Testis (tissue), 3 donors: Measurements from ENCODE around the gene SP4. TPM values are rescaled to one million over a fixed set of nuclear protein-coding genes. Genes with fewer than 3 reads are reported as not detected.

Experiments
- DNase-seq: peaks from one replicate; pipeline ENCODE4 v3.0.0-alpha.2; 2019
- H3K27ac ChIP-seq, 2 donors: fragments of 200-600 bp; sonication (generic); one replicate each; pipeline ENCODE4 v1.5.1; 2019
- H3K27me3 ChIP-seq: fragments of 200-600 bp; sonication (generic); one replicate; pipeline ENCODE4 v1.5.1; 2019
- H3K36me3 ChIP-seq: fragments of 200-600 bp; sonication (generic); one replicate; pipeline ENCODE4 v1.5.1; 2017; ENCODE audit warnings: low read depth; ENCODE audit errors: missing control alignments
- H3K4me1 ChIP-seq: fragments of 200-600 bp; sonication (generic); one replicate; pipeline ENCODE4 v1.5.1; 2019
- H3K4me3 ChIP-seq, 2 donors: fragments of 200-600 bp; sonication (generic); one replicate each; pipeline ENCODE4 v1.5.1; 2017 to 2019
- H3K9me3 ChIP-seq: fragments of 200-600 bp; sonication (generic); one replicate; pipeline ENCODE4 v1.5.1; 2017
- POLR2A ChIP-seq: fragments of 450-650 bp; IDR thresholded peaks from one replicate; pipeline ENCODE4 v1.6.1; 2017; ENCODE audit warnings: antibody characterized with exemption, mild to moderate bottlenecking, moderate library complexity
- WGBS, 2 donors: methylation state at CpG; one replicate each; pipeline ENCODE4 v1.1.5; 2018; 5-methylcytosine and 5-hydroxymethylcytosine counted together
- intact Hi-C: fragments of 100-400 bp; cut with DNase I; formaldehyde crosslinking; loops from one replicate; pipeline ENCODE4 v1.15.1; 2023; ENCODE audit warnings: low total_unique reads
- microRNA counts, 2 donors: library from miRNA; unstranded; fragments of <30 nt; microRNA quantifications; one replicate each; lab custom pipeline; 2016
- microRNA-seq, 2 donors: library from miRNA; unstranded; fragments of <30 nt; microRNA quantifications; one replicate each; pipeline ENCODE4, GENCODE V29; 2016; ENCODE audit warnings: borderline number of aligned reads in 2 of 2, borderline replicate concordance in 1 of 2
- polyA plus RNA-seq: library from polyadenylated mRNA; stranded (reverse); fragments of 350-450 nt; fragmentation: Illumina TruSeq; extraction: RNeasy Lipid Tissue Mini Kit (QIAGEN cat#74804); gene quantifications from one replicate; pipeline ENCODE4 v1.2.3, GENCODE V29; 2014; ENCODE audit warnings: low read depth, low replicate concordance; ENCODE audit not compliant: insufficient read depth
- small RNA-seq, 2 donors: library from RNA; depleted of rRNA; stranded (forward); fragments of <200 nt; gene quantifications; one replicate each; pipeline ENCODE3, GENCODE V24; 2016
- total RNA-seq, 2 donors: library from RNA; depleted of rRNA; stranded (reverse); fragments of >200 nt; gene quantifications; one replicate each; pipeline ENCODE4 v1.2.3, GENCODE V29; 2016
- TF ChIP-seq, protein P1 (sequence below), 3 experiments: fragments of 450-650 bp in 2 of 3; fragments of 200-600 bp in 1 of 3; sonication (generic) in 1 of 3; IDR thresholded peaks; one replicate each; pipeline ENCODE4 v1.5.1; 2016 to 2019; ENCODE audit warnings: antibody characterized with exemption in 3 of 3, mild to moderate bottlenecking in 2 of 3, moderate library complexity in 1 of 3

Gene SP4
- total and polyA plus RNA-seq, 3 donors from 2014 or later = 6.0 to 14.7 (median 13.6) TPM

DNA sequence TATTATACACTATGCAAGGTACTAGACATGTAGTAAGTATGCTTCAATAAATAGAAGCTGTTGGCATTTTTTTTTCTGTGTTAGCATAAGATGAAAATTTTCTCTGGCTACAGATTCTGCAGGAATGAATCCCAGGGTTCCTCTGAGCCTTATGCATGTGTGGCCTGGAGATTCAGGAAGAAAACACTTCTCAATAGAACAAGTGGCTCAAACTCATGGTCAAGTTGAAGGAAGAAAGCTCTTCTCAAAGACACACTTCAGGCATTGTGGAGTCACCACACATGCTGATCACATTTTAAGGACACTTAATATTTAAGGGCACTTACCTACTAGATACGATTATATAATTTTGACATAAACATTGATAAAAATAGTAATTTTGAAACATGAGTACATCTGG is 134.5 kb downstream of the SP4 start:
- no peaks in the 10 kb centered on the region for H3K9me3 ChIP-seq
- H3K27ac ChIP-seq = no peak overlapping the region
- DNase-seq = no peak
- H3K4me3 ChIP-seq = no peak overlapping the region
- TF ChIP-seq POLR2A = no peak
- TF ChIP-seq, protein P1, sequence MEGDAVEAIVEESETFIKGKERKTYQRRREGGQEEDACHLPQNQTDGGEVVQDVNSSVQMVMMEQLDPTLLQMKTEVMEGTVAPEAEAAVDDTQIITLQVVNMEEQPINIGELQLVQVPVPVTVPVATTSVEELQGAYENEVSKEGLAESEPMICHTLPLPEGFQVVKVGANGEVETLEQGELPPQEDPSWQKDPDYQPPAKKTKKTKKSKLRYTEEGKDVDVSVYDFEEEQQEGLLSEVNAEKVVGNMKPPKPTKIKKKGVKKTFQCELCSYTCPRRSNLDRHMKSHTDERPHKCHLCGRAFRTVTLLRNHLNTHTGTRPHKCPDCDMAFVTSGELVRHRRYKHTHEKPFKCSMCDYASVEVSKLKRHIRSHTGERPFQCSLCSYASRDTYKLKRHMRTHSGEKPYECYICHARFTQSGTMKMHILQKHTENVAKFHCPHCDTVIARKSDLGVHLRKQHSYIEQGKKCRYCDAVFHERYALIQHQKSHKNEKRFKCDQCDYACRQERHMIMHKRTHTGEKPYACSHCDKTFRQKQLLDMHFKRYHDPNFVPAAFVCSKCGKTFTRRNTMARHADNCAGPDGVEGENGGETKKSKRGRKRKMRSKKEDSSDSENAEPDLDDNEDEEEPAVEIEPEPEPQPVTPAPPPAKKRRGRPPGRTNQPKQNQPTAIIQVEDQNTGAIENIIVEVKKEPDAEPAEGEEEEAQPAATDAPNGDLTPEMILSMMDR (IDR thresholded peaks at IDR 0.05) = no peak
- H3K4me1 ChIP-seq = no peaks in the 10 kb centered on the region
- 67 to 83% methylated on average over 1 of the region's 1 CpG for WGBS, 2 donors
- H3K27me3 ChIP-seq = no peaks in the 10 kb centered on the region
- H3K36me3 ChIP-seq = no peaks in the 10 kb centered on the region
- intact Hi-C loops = no loop called here

MicroRNAs encoded within 50 kb of the gene (microRNA counts, 767-probe panel; counts per million panel counts)
- 0 to 152 counts per million in 2 donors for microRNA hsa-miR-1183 (lab: Ali Mortazavi, UCI)

Small RNA genes lying within 50 kb of the gene (microRNA-seq; reads per million reads assigned to microRNA genes)
- gene MIR1183 = 0 reads per million in 2 donors

Small RNA genes lying within 50 kb of the gene (small RNA-seq; reads per million reads assigned to genes)
- 0 reads per million in 2 donors for gene MIR1183
- 0 reads per million in 2 donors for gene RNU1-15P

Other genes with a start within 250 kb of the SP4 start
- gene DNAH11, start 115.0 kb downstream of the SP4 start, total RNA-seq = 10 to 100 TPM; 14.2 to 19.3 TPM
- 4.9 TPM for gene DNAH11, start 115.0 kb downstream of the SP4 start, polyA plus RNA-seq